NCI-H2107 treated with DMSO at 0.1 percent for 48 hours (cell line): ENCODE data around the gene LRRC75A.

Source experiments
- DNase-seq: peaks from one replicate; lab custom pipeline; 2025; ENCODE audit not compliant: unreplicated experiment; lab: John Stamatoyannopoulos, UW

The LRRC75A gene

DNA sequence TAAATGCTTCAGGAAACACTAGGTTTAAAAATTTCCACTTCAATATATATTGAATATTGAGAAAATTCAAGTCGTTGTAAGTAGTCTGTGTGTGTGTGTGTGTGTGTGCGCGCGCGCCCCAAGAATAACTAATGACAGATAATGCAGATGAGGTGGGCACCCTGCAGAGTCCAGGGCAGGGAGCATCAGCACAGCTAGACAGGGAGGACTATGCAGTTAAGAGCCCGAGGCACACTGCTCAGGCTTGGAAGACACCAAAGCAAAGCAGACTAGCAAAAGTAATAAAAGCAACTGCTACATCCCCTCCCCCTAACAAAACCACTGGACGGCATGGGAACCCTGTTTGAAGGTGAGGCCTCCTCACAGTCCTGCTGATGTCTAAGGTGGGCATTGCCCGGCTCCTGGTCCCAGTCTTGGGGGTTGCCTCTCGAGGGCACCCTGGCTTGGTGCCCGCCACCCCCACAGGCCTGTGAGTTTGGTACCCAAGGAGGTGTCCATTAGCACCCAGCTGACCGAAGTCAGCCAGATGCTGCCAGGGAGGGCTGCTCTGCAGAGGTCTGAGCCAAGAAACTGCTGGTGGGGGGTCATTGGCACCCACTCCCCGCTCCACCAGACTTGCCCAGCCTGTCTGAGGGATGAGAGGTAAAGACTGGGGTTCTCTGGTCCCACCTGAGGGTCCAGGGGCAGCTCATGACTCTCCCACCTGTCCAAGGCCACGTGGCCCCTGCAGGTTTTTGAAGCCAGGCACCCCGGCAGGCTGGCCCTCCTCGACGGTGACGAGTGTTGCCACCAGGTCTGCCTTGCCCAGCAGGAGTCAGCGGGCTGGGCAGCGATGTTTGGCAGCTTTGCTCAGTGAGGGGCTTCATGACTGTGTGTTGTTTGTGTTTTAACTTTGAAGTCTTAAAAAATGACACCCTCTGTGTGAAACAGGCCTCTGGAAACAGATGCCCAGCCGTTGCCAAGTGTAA, 18.7 kb downstream of the LRRC75A start:
- DNase-seq, result no peak

DNA sequence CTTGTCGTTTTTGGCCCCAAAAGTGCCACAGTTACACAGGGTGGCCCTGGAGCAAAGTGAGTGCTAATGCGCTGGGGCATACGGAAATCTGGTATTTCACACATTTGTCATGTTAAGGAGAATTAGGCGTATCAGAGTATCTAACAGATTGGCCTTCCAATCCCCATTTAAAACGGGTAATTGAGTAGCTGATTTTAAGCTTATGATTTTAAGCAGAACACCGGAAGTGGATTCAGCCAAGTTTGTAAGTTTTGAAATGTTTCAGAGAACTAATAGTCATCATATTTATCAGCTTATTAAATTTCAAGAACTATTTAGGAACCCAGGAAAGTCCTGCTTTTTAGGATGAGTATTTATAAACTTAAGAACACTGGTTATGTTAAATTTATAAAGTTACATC, 19.5 kb downstream of the LRRC75A start:
- no peak for DNase-seq

DNA sequence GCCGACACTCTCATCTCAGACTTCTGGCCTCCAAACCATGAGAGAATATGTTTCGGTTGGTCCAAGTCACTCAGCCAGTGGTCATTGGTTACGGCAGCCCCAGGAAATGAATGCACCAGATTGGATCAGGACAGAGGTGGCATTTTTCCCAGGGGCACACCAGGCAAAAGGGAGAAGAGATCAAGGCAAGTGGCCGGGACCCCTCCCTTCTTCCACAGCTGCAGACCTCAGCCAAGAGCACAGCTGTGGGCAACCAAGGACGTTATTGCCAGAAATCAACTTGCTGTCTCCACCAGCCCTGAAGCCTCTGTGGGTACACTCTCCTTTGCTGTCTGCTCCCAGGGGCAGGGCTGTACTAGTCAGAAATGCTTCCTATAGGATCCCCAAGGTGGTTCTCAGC, 20.7 kb downstream of the LRRC75A start:
- DNase-seq, result no peak

DNA sequence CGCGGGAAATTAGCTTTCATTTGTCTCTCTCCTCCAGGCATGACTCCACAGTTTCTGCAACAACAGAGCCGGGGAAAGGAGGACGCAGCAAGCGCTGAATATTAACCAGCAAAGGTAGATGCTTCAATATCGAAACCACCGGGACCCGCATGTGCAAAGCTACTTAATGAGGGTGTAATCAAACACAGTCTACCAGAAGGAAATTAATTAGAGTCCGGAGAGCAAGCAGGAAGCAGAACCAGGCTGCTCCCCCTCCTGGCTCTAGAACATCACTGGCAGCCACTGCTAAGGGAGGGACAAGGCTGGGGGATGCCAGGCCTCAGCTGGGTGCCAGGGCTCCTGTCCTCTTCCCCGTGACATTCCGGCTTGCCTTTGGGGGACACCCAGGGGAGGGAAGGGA, 21.7 kb downstream of the LRRC75A start:
- DNase-seq, result no peak

DNA sequence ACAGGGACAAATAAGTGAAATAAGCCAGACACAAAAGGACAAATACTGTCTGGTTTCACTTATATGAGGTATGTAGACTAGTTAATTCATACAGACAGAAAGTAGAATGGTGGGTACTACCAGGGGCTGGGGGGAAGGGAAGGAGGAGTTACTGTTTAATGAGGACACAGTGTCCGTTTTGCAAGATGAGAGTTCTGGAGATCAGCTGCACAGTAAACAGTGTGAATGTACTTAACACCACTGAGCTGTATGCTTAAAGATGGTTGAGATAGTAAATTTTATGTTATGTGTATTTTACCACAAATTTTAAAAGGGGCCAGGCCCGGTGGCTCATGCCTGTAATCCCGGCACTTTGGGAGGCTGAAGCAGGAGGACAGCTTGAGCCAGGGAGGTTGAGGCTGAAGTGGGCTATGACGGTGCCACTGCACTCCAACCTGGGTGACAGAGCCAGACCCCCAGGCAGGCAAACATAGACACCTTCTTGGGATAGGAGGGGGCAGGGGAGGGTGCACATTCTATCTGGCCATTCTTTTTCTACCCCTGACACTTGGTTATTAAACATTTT, 23.5 kb downstream of the LRRC75A start:
- no peak for DNase-seq

DNA sequence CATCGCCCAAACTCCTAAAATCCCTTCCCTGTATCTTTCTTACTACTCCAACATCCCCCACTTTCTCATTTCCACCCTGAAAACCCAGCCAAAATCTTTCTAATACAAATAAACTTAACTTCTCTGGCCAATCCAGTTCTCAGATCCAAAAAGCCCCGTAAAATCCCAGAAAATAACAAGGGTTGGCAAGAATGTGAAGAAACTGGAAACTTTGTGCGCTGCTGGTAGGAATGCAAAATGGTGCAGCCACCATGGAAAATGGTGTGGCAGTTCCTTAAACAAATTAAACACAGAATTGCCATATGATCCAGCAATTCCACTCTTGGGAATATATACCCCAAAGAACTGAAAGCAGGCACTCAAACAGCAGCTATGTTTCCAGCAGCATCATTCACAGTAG, 24.1 kb downstream of the LRRC75A start:
- DNase-seq, result no peak

DNA sequence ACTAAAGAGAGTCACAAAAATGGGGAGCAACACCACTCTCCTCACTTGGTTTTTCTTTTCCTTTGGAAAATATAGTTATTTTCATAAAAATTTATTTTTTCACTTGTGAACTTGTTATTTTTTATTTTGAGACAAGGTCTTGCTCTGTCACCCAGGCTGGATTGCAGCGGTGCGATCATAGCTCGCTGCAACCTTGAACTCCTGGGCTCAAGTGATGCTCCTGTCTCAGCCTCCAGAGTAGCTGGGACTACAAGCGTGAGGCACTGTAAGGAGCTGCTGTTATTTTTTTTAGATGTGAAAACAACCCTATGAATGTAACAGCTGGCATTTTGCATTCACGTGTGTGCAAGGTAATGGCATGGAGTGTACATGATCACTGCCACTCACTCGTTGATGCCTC, 24.9 kb downstream of the LRRC75A start:
- no peak for DNase-seq

DNA sequence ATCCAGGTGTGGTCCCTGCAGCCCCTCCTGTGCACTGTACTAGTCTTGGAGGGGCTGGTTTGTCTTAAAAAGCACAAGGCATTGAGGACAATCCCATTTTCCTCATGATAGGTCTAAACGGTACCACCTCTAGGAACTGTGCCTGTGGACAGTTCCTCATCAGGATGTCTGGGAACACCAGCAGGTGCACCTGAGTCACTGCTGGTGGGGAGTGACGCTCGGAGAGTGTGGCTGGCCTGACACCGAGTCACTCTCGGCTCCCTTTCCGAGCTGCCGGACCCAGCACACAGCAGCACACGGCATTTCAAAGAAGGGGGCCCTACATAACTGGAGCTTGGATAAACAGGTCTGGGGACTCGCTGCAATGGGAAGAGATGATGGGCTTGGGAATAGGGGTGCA, 25.6 kb downstream of the LRRC75A start:
- no peak for DNase-seq

DNA sequence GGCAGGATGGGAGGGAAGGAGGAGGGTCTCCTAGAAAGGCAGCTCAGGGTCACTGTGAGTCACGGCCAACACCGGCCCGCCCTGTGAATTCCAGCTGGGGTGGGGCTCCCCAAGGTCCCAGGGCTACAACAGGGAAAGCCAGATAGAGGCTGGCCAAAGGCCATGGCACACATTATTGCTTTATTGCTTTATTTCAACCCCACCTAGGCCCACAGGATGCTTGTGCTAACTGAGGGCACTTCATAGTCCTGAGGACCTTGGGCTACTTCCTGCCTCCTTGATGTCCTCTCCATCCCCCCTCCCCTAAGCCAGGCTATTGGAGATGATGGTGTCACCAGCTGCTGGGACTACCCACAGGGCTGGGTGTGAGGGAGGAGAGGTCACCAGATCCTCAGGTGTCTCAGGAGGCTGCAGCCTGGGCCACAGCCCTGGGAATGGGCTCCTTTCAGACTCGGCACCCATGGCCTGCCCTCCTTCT, 26.1 kb downstream of the LRRC75A start:
- DNase-seq, result no peak

DNA sequence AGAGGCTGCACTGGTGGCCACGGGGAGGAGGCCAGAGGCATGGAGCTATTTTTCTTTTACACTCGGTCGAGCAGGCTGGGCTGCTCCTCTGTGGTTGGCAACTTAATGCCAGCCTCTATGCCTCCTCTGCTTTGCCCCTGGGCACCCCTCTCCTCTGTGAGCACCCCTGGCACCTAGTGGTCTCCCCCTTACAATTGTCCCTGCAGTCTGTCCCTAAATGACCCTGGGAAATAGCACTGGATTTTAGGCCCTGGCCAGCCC, 27.0 kb downstream of the LRRC75A start:
- no peak for DNase-seq

DNA sequence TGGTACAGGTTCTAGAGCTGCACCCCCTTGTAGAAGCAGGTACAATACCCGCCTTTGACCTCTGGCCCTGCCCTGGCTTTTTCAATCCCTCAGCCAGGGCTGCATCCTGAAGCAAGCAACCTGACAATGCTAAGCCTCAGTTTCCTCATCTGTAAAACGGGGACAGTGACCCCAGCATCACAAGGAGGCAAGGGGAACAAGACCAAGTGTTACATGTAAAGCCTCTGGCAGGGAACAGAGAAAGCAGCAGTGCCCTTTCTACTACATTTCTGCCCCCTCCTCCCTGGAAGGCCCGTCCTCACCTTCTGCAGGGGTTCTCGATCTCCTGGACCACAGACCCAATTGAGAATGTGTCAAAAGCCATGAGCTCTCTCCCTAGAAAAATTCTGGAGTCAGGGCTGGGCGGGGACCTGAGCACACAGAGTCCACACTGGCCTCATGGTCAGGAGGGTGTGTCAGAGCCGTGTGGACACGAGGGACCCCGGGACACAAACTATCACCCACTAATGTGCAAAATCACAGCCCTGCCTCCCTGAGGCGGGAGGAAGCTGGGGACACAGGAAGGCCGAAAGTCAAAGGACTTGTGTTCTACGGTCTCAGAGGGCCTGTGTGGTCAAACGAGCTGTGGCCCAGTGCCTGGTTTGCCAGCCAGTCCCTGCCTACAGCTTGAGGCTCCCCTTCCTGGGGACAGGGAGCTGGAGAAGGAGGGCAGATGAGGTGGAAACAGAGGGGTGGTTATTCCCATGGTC, 27.5 kb downstream of the LRRC75A start:
- DNase-seq, result no peak

DNA sequence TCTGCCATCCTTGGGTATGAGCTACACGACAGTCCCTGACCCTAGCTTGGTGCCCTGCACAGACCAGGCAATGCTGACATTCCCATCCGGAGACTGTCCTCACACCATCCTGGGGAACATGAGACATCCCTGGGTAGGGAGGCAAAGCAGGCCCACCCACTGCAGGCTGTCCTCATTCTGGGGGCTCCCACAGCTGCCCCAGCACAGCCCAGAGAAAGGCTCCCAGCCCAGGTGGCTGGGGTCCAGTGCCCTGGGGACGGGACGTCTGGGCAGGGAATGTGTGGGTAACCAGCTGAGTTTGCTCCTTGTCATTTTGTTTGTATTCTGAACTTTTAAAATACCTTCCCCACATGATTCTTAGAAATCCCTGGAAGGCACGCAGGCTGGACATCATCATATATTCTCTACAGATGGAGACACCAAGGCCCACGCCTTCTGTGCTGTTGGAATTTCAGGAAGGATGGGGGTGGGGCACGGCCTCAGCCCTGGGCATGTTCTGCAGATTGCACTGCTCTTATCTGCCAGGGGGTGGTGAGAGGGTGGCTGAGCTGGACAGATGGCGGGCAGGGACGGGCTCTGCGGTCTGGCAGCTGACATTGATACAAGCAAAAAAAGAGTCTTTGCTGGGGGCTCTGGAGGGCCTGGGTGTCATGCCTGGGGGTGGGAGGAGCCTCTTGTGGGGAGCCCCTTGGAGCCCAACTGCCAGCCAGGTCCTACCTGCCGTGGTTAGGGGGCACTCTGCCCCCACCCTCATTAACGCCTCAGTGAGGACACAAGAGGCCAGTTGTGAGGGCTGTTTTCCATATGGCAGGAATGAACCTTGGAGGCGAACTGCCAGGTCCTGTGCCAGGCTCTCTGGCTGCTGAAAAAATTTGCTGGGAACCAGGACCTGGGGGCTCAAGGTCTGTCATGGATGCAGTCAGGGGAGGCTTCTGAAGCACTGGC, 28.4 kb downstream of the LRRC75A start:
- DNase-seq, result peak; percentile 20

DNA sequence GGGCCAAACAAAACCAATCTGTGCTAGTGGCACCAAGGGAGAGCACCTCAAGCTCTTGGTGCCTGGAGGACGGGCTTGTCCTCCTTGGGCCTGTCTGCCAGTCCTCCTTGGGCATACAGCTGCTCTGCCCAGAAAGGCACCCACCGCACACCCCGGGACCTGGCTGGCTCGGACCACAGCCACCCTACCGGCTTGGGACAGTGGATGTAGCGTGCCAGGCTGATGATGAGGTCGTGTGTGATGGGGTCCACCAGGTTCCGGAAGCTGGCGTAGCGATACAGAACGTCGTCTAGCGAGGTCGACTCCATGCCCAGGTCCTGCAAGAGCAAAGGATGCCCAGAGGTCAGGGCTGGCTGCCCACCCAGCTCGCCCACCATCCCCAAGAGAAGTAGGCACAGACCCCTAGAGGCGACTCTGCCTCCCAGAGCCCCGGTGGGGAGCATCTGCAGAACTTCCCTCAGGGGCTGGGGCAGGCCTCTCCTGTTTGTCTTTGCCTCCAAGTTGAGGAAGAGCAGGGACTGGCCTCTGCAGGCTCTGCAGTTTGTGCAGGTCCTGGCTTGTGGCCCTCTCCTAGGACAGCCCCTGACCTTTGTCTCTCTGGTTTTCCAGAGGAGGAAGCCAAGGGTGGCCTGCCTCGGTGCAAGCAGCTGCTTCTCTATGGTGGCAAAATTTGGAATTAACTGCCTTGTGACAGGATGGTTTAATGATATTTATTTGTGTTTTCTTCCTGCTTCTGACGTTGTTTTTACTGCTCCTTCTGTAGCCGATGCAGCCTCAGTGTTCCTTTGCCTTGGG, 29.7 kb downstream of the LRRC75A start:
- no peak for DNase-seq

DNA sequence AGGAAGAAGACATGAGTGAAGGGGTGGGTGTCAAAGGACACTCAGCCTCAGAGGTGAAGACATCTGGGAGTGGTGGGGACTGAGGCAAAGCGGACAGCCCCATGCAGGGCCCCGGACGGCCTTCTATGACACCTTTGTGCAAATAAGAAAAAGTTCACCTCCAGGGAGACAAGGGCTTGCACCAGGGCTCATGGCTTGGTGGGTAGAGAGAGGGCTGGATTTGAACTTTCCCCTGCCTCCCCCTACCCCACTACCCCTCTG, 30.5 kb downstream of the LRRC75A start:
- no peak for DNase-seq

DNA sequence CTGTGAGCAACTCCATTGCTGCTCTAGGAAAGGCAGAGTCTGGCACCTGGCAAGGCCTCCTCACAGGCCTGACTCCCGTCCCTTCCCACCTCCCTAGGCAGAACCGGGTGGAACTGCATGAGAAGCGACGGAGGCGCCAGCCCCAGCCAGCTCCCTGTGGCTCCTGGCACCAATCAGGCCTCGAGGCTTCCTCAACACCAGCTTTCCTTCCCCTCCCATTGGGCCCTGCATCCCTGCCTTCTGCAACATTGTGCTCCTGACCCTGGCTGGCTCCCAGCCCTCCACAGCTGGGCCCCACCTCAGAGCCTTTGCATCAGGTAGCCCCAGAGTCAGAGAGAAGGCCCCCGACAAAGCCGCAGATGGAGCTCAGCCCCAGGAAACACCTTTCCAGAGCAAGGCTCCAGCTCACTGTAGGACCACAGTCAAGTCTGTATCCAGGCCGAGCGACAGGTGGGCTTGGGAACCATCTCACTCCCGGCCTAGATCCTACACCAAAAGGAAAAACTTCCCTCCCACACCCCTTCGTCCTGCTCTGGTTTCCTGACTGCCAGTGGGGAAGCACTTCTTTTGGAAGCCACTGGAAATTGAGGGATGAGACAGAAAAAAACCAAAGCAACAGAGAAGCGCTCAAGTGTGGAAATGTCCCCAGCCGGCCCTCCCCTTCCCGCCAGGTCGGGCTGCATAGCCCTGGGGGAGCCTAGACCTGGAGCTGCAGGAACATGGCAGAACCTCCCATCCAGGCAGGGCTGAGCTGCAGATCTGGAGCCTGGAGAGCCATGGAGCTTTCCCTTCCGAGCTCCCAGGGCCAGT, 31.0 kb downstream of the LRRC75A start:
- DNase-seq, result no peak

DNA sequence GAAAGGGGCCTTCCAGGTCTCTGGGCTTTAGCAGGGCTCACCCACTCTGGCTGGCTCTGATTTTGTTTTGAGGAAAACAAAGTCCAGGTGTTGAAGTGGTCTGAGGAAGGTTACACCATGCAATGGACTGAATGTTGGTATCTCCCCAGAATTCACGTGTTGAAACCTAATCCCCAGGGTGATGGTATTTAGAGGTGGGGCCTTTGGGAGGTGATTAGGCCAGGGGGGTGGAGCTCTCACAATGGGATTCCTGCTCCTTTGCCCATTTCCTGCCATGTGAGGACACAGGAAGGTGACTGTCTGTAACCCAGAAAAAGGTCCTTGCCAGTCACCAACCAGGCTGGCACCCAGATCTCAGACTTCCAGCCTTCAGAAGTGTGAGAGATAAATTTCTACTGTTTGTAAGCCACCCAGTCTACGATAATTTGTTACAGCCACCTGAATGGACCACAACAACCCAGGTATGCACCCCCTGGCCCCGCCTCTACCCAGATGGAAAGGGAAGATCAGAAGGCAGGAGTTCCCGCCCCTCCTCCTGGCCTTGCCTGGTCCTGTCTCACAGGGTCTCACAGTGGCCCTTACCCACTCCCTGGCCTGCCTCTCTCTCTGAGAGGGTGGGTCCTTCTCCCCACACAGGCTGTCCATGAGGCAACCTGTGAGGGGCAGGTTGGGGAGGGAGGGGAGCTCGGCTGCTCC, 32.0 kb downstream of the LRRC75A start:
- no peak for DNase-seq

DNA sequence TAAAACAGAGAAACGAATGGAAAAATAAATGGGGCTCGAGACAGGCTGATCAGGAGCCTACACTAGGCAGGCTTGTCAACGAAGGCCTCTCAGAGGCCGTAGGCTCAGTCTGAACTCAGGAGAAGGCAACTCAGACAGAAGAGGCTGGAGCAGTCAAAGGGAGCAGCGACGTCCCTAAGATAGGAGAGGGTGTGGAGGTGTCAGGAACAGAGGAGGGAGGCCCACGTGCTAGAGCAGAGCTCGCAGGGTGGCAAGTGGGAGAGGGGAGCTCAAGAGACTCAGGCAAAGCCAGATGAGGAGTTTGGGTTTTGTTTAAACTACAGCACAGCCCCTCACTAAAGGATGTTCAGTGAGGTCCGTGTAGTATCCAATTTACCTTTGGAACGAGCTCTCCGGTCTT, 32.7 kb downstream of the LRRC75A start:
- no peak for DNase-seq

DNA sequence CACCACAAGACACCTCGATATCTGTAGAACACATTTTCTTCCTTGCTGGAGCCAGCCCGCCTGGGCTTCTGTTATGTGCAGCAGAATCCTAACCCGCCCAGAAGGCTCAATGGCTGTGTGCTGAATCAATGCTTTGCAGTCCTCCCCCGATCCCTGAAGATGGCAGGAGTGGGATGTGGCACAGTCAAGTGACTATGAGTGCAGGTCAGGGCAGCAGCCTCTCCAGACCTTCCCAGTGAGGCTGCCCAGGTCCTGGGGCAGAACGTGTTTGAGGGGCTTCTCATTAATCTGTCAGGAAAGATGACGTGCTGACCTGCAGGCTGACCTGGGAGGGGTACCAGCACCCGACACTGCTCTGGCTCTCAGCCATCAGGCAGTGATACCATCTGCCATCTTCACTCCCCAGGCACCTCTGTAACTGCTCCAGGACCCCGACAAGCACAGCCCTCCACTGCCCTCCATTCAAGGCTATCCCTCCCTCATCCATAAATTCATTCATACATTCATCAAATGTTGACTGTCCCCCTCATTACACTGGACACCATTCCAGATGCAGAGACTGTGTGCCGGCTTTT, 35.2 kb downstream of the LRRC75A start:
- DNase-seq, result no peak
